IMR-90 (cell line): Measurements from ENCODE around the gene RHOT2.

Source experiments
- MAFK ChIP-seq: IDR thresholded peaks from 2 replicates; pipeline ENCODE4 v1.6.1; 2012; ENCODE audit warnings: low read depth, low read length, improper control_type of control experiment
- MXI1 ChIP-seq: IDR thresholded peaks from 2 replicates; pipeline ENCODE4 v1.6.1; 2012; ENCODE audit warnings: low read depth, mild to moderate bottlenecking, low read length, moderate library complexity, borderline replicate concordance
- POLR2A ChIP-seq: IDR thresholded peaks from 2 replicates; pipeline ENCODE4 v1.6.1; 2012; ENCODE audit warnings: mild to moderate bottlenecking, low read depth, low read length
- RAD21 ChIP-seq: IDR thresholded peaks from 2 replicates; pipeline ENCODE4 v1.6.1; 2012; ENCODE audit warnings: low read length, improper control_type of control experiment
- RFX5 ChIP-seq: IDR thresholded peaks from 2 replicates; pipeline ENCODE4 v1.8.0; 2012; ENCODE audit warnings: low read depth, mild to moderate bottlenecking, low read length, moderate library complexity
- USF2 ChIP-seq: fragments of 150-350 bp; IDR thresholded peaks from 2 replicates; pipeline ENCODE4 v1.6.1; 2017; ENCODE audit warnings: mild to moderate bottlenecking, antibody characterized with exemption, low read length, low read depth
- TF ChIP-seq, protein P1 (sequence below): conservative IDR thresholded peaks from 2 replicates; pipeline ENCODE4 v1.5.1; 2012; ENCODE audit warnings: mild to moderate bottlenecking, low read depth, low read length, improper control_type of control experiment

GRCh38 chr16:685967-686366 is 18.0 kb downstream of the RHOT2 start:
- TF ChIP-seq MAFK: no peak
- TF ChIP-seq, protein P1, sequence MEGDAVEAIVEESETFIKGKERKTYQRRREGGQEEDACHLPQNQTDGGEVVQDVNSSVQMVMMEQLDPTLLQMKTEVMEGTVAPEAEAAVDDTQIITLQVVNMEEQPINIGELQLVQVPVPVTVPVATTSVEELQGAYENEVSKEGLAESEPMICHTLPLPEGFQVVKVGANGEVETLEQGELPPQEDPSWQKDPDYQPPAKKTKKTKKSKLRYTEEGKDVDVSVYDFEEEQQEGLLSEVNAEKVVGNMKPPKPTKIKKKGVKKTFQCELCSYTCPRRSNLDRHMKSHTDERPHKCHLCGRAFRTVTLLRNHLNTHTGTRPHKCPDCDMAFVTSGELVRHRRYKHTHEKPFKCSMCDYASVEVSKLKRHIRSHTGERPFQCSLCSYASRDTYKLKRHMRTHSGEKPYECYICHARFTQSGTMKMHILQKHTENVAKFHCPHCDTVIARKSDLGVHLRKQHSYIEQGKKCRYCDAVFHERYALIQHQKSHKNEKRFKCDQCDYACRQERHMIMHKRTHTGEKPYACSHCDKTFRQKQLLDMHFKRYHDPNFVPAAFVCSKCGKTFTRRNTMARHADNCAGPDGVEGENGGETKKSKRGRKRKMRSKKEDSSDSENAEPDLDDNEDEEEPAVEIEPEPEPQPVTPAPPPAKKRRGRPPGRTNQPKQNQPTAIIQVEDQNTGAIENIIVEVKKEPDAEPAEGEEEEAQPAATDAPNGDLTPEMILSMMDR: peak; percentile 35; the same call in 1 of the 2 replicates
- TF ChIP-seq RFX5: no peak
- TF ChIP-seq POLR2A: no peak
- no peak for TF ChIP-seq MXI1
- TF ChIP-seq RAD21: no peak
- TF ChIP-seq USF2: no peak
